T-helper 2 cell treated with Interferon-gamma antibody and Interleukin-4, amounts not matched to agents 100 ng/mL and 5 ng/mL, for 36 hours (primary cell): ENCODE results near the gene CLEC1A. TPM values are rescaled to one million over a fixed set of nuclear protein-coding genes. Genes with fewer than 3 reads are reported as not detected.

Experiments used
- intact Hi-C: fragments of 100-400 bp; cut with micrococcal nuclease; formaldehyde crosslinking; loops from one replicate; pipeline ENCODE4 v1.15.1; 2023
- total RNA-seq: library from RNA; stranded (reverse); gene quantifications from 2 replicates; pipeline ENCODE4 v1.2.3, GENCODE V29; 2022

Gene CLEC1A
- total RNA-seq, 1 donor from 2014 or later: not detected

- intact Hi-C loops: no loop called here
Measured at GRCh38 chr12:10101648-10102220, 2.9 kb upstream of the CLEC1A start.

GRCh38 chr12:10101042-10101579 lies 2.3 kb upstream of the CLEC1A start:
- intact Hi-C loops: no loop called here

GRCh38 chr12:10097521-10097920 lies 1.3 kb downstream of the CLEC1A start:
- intact Hi-C loops: no loop called here

DNA sequence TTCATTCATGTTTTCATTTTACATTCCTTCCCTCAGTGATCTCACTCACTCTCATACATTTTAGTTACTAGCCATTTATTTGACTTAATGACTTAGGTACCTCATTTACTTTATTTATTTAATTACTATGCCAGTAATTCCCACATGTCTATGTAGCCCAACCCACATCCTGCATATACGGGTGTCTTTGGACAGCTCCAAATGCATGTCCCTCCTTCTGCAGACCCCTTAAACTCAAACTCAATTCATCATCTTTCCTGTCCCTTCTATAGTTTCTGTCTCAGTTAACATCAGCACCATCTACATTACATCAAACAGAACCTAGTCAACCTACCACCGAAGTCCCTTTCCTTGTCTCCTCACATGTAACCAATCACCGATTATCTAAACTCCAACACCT lies 2.8 kb downstream of the CLEC1A start:
- intact Hi-C loops: no loop called here

DNA sequence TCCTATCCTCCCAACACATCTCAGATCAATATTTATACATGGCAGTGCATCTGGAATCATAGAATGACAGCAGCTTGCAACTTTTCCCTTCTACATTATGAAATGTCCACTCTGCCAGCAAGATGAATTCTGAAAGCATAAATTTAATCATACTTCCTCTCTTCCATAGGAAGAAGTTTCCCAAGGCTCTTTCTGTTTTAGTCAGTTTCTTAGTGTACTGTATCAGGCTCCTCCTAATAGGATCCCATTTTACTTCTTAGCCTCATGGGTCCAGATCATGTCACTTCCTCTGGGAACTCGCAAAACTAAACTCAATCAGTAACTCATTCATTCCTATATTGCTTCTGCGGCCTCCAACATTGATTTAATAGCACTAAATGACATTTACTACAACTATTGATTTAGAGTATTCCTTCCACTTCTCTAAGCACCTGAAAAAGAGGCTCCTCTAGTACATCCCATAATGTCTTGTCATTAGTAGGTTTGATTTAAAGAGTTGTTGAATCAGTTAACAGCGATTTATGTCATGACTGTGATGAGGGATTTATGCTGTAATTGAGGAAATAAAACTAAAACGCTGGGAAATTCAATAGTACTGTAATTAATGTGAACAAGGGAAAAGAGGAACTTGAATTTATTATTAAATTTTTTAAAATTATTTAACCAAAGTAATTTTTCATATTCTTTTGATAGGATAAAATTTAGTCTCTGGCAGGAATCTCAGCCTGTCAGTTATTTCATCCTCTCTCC lies 4.0 kb downstream of the CLEC1A start:
- intact Hi-C loops: no loop called here

DNA sequence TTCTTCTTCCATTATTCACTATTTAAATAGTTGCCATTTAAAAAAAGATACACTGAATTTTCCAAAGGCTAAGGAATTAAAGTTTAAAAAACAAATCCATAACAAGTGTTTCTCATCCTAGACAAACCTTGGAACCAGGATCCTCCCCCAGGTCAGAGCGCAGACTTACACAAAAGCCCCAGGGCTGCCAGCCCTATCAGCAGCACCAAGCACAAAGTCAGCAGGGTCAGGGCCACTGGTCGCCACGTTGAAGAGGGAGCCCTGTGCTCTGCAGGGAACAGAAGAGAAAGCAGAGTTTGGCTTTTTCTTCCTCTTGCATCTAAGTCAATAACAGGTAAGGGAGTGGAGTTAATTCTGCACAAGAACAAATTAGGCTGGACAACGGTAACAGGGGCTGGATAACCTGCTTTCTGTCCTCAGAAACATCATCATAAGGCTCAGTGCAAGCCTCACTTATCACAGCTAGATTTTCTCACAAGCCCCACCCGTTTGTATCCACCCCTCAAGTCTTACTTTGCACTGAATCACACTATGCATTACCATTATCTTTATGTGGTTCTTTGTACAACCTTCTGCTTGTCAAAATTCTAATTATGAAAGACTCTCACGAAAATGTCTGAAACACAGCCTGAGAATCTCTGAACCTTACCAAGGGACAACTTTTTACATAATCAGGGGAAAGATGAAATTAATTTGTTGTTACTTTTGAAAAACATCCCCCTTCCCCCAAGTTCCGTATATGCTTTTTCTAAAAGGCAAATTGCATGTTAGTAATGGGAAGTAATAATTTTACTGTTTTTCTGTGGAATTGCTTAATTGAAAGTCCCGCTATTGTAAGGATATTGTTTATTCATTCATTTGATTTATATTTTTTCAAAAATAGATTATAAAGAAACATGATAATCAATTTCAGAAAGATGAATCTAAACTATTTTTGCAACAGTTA lies 9.6 kb downstream of the CLEC1A start:
- intact Hi-C loops: no loop called here

GRCh38 chr12:10088031-10088430 lies 10.8 kb downstream of the CLEC1A start:
- intact Hi-C loops: no loop called here

DNA sequence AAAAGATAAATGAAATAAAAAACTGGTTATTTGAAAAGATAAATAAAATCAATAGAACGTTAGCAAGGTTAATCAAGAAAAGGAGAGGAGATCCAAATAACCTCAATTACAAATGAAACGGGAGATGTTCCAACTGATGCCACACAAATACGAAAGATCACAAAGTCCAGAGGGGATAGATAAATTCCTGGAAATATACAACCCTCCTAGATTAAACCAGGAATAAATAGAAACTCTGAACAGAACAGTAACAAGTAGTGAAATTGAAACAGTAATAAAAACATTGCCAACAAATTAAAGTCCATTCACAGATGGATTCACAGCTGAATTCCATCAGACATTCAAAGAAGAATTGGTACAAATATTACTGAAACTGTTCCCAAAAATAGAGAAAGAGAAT lies 12.4 kb downstream of the CLEC1A start:
- intact Hi-C loops: no loop called here

GRCh38 chr12:10084733-10085132 lies 14.1 kb downstream of the CLEC1A start:
- intact Hi-C loops: no loop called here

DNA sequence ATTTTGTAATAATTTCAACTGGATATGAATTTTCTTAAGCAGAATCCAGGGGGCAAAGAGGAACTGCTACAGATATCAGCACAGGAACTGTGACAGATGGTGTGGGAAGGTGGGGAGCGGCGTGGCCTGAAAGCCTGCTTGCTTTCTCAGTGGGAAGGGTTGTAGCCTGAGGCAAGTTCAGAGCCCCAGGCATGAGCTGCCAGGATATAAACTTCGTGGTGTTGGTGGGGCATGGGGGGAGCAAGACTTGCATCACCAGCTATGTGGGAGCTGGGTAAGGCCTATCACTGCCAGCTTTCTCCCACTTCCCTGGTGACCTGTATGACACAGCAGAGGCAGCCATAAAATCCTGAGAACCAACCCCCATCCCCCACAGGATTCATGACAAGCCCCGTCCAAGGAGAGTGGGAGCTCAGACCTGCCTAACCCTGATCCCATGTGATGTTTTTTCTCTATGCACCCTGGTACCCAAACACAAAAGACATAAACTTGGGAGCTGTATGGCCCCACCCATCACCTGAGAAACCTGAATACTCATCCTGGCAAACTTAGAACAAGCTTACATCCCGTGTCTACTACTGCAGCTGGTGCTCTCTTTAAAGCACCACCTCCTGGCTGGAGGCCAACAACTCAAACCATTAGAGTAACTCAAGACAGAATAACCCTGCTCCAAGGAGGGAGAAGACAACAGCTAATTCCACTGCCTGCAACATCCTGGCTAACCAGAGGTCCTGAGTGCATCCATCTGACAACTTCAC lies 16.5 kb downstream of the CLEC1A start:
- intact Hi-C loops: no loop called here

- intact Hi-C loops: no loop called here
Measured at GRCh38 chr12:10075451-10075850, 23.3 kb downstream of the CLEC1A start.

DNA sequence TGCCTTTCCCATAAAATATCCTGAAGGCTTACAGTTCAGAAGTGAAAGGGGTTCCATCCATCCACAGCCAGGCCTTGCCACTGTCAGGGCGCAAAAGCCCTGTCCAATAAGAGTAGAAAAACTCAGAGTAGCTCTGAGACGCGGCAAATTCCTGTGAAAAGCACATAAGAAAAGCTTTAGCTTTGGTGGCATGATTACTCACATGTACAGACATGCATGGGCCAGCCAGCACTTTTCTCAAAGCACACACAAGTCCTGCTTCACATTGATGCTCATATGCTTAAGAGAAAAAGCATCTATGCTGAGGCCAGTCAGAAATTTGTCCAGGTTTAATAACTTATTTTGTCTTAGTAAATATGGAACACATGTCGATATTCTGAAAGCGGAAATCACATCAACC lies 25.5 kb downstream of the CLEC1A start:
- intact Hi-C loops: no loop called here

- intact Hi-C loops: no loop called here
Measured at GRCh38 chr12:10072131-10072530, 26.7 kb downstream of the CLEC1A start.

DNA sequence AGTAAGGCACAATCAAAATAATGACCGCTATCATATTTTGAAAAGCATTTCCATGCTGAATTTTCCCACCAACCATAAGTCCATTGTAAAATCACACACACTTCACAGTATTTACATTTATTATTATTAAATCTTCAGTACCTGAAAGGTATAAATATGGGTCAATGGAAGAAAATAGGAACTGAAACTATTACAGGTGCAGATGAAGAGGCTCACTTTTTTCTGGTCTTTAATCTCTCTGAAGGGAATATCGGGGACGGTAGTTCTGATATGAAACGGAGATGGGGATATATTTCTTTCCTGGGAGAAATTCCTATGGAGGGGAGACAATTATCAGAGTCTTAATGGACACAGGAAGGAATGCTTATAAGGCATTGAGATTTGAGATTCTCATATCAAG lies 28.4 kb downstream of the CLEC1A start:
- intact Hi-C loops: no loop called here

- intact Hi-C loops: no loop called here
Measured at GRCh38 chr12:10069976-10070375, 28.8 kb downstream of the CLEC1A start.

DNA sequence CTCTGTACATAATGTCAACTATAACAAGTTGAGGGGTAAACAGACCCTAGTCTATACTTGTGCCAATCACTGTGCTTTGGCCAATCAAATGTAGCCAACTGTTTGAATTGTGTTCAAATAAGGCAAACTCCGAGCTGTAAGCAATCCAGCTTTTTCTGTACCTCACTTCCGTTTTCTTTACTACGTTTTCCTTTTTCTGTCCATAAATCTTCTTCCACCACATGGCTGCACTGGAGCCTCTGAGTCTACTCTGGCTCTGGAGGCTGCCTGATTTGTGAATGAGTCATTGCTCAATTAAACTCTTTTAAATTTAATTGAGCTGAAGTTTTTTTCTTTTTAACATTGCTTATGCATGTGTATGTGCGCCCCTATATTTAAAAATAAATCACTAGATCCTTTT lies 29.7 kb downstream of the CLEC1A start:
- intact Hi-C loops: no loop called here

DNA sequence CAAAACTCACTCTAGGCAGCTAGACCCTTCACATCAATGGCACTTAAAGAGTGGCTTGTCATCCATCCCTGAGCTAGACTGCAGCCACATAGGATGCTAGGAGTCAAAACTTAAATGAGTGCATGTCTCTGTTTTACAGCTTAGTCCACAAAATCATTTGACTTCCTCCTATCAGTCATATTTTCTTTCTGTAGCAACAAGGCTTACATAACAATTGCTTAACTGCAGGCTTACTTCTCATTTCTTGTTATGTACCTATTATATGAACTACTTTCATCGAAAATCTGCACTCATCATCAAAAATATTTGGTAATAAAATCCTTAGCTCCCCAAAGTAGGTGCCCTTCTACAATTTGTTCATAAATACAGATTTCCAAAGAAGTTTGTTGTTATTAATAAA lies 30.1 kb downstream of the CLEC1A start:
- intact Hi-C loops: no loop called here

GRCh38 chr12:10067942-10068341 lies 30.8 kb downstream of the CLEC1A start:
- intact Hi-C loops: no loop called here

- intact Hi-C loops: no loop called here
Measured at GRCh38 chr12:10067264-10067663, 31.5 kb downstream of the CLEC1A start.

DNA sequence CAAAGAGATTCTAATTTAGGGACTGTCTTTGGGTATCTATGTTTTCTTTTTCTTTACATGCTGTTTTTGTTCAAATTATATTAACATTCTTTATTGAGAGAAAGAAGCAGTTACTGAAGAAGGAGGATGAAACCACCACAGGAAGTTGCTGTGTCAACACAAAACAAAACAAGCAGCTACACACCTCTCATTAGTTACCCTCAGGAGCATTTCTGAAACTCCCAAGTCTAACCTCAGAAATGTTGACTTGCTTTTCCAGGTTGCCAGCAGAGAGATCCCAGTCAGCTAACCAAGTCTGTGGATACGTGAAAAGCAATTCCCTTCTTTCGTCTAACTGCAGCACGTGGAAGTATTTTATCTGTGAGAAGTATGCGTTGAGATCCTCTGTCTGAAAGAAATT lies 33.5 kb downstream of the CLEC1A start:
- intact Hi-C loops: no loop called here

GRCh38 chr12:10058387-10058786 lies 40.4 kb downstream of the CLEC1A start:
- intact Hi-C loops: no loop called here
